Measurements from ENCODE around the gene FGFR4.
A peak's percentile ranks its signal among the peaks of the same experiment; 100 is the strongest.

The FGFR4 gene

DNA sequence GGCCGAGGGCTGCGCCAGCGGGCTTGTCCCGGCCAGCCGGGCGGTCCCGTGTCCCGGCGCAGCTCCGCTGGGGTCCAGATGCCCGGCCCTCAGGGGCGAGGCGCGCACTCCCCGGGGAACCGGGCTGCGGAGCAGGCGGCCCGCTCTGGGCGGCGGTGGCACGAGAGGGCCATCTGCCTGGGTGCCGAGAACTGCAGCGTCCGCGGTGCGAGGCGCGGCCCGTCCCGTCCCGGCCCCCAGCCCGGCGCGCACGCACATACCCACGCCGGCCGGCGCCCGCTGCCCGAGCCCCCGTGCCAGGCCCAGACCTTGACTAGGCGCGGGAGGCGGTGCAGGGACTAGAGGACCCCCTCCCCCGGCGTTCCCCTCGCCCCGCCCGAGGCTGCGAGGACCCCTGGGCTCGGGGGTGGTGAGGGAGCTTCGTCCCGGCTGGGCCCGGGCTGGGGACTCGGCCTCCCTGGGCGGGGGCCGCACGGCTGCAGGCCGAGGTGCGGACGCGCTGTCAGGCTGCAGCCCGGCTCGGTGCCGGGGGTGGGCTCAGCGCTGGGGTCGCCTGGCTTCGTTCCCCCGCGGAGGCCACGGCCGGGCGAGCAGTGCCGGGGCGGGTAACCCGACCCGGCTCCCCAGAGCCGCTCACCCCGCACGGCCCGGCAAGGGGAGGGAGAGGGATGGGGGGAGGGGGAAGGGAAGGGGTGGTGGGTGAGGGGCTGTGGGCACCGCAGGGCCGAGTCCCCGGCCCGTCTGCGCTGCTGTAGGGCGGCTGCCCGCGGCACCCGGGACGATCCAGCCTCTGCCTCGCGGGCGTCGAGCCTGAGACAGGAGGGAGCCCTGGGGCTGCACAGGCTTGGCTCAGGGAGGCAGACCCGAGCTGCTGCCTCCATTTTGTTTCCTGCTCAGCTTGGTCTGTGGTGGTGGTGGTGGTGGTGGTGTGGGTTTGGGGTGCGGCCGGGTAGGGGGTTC, 45.7 kb downstream of the FGFR4 start:
- DNase-seq (ENCODE audit: low read depth in 2 of 2): peak in 1 of 2 donors; percentile 21

DNA sequence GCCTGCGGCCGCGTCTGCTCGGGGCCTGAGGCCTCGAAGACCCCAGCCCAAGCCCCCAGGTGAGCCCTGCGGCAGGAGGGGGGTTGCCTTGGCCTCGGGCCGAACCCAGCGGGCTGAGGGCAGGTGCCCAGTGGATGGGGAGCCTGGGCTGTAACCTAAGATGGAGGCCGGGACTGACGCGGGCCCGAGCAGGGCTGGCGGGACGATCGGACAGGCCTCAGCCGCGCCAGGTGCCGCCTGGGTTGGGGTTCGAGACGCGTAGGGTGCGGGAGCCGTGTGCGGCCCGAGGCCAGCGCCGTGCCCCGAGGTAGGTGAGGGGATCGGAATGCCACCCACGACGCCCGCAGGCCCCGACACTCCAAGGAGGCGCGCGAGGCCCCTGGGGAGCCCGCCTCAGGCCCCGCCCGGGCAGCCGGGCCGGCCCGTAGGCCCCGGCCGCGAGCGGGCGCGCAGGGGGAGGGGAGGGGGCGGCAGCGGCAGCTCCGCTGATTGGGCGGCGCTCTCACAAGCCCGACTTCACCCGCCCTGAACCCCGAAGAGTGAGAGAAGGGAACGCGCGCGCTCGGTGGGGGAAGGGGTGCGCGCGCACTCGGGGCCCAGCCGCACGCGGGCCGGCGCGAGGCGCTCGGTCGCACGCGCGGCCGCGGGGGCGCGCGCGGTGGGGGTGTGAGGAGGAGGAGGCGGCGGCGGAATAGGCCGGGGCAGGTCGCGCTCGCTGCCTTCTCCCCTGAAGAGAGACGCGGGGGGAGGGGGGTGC, 46.6 kb downstream of the FGFR4 start, which contains the start of gene NSD1:
TSS of gene NSD1 (plus strand) at position 678 of the 757 bp plus-strand sequence. CDS start 1,331 bp downstream, outside the sequence.
- peak; percentile 75 to 89 for DNase-seq (ENCODE audit: low read depth in 2 of 2)

DNA sequence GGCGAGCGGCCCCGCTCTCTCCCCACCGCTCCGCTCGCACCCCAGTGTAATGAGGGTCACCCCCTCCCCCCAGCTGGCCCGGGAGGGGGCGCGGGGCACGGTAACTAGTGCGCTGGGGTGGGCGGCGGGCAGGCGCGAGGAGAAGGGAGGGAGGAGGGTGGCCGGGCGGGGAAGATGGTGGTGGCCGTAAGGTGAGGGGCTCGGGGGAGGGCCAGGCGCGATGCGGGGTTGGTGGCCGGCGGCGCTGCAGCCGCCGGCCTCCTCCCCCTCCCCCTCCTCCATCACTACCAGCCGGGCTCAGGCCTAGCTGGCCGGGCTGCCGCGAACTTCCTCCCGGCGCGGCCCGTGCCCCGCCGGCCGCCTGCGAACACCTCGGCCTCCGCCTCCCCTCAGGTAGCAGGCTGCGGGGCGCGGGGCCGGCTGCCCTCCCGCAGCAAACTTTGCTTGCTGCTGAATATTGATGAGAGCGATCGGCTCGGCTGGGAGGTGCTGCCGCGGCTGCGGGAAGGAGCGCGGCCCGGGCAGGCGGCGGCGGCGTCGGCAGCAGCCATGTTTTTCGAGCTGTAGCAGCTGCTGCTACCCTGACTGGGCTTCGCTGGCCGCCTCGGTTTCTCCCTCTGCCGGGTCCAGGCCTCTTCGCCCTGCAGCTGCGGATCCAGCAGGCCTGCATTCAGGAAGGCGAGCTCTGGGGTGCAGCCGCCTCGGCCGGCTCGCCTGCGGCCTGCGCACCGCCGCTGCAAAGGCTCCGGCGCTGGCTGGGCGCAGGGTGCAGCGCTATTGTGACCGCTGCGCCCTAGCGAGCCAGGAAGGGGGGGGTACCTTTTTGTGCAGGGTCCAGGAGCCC, 47.4 kb downstream of the FGFR4 start:
- DNase-seq (ENCODE audit: low read depth in 2 of 2): peak in 1 of 2 donors; percentile 32

DNA sequence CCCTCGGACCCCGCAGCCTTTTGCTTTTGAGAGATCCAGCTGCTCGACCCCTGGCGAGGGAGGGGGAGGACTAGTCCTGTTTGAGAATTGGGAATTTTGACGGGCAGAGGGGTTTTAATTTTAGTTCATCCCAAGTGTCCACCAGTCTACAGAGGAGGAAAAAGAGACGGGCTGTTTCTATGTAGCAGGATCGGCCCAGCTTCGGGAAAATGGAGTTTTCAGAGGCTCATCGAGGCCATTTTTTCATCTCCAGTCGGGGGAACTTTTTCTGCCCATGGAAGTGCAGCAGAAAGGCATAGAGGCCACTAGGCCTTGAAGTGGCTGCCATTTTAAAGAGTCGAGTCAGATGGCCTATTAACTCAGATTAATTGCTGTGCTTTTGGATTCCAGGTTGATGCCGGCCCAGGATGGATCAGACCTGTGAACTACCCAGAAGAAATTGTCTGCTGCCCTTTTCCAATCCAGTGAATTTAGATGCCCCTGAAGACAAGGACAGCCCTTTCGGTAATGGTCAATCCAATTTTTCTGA, 48.0 kb downstream of the FGFR4 start:
- DNase-seq (ENCODE audit: low read depth in 2 of 2): no peak

DNA sequence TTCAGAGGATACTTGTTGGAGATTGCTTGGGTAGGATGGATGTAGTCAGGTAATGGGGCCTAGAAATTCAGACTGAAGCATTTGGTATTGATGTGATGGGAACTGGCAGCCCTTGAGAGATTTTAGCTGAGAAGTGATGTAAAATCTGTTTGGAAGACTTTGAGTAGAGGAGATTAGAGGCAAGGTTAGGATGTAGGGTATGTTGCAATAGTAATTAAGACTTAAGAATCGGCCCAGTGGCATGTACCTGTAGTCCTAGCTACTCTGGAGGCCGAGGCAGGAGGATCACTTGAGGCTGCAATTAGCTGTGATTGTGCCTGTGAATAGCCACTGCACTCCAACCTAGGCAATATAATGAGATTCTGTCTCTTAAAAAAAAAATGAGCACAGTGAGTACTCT, 53.6 kb downstream of the FGFR4 start:
- no peak for DNase-seq (ENCODE audit: low read depth in 2 of 2)

DNA sequence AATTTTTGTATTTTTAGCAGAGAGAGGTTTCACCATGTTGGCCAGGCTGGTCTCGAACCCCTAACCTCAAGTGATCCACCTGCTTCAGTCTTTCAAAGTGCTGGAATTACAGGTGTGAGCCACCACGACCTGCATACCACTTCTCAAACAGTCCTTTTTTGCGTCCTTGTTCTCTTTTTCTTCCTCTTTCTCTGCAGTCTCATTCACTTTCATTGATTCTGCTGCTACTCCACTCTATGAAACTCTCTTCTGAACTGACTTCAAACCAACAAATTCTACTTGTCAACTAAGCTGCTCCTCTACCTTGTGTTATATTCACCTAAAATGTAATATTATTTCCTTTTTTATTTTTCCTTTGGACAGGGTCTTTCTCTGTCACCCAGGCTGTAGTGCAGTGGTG, 54.8 kb downstream of the FGFR4 start:
- no peak for DNase-seq (ENCODE audit: low read depth in 2 of 2)

DNA sequence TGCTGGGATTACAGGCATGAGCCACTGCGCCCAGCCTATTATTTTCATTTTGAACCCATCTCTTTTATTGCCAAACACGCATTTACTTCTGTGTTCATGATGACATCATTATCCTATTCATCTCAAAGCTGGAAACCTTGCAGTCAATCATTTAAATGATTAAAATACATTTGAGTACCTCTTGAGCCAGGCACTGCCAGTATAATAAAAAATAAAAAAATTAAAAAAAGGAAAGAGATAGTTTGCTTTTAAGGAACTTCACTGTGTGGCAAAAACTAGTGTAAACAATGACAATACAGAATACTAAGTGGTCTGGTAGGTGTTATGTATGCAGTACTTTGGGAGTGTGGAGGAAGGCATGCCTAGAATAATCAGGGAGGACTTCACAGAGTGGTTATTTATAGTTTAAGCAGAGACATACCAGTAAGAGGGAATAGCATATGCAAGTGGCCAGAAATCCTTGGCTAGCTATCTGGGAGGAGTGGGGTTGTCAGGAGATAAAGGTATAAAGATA, 55.4 kb downstream of the FGFR4 start:
- no peak for DNase-seq (ENCODE audit: low read depth in 2 of 2)

DNA sequence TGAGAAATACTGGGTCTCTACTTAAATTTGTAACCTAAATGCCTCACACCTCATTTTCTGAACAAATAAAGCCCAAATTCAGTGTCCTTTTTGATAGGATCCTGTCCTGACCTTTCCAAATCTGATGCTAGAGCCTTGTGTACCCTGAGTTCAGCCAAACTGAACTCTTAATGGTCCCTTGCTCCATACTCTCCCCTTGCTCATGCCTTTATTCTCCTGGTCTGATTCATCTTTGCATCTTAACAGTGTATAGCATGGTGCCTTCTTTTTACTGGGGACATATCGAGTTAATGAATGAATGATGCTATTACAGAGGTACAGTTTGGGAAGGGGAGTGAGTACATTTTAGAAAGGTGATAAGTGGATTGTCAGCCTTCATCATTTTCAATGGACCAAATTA, 56.1 kb downstream of the FGFR4 start:
- DNase-seq (ENCODE audit: low read depth in 2 of 2): no peak

DNA sequence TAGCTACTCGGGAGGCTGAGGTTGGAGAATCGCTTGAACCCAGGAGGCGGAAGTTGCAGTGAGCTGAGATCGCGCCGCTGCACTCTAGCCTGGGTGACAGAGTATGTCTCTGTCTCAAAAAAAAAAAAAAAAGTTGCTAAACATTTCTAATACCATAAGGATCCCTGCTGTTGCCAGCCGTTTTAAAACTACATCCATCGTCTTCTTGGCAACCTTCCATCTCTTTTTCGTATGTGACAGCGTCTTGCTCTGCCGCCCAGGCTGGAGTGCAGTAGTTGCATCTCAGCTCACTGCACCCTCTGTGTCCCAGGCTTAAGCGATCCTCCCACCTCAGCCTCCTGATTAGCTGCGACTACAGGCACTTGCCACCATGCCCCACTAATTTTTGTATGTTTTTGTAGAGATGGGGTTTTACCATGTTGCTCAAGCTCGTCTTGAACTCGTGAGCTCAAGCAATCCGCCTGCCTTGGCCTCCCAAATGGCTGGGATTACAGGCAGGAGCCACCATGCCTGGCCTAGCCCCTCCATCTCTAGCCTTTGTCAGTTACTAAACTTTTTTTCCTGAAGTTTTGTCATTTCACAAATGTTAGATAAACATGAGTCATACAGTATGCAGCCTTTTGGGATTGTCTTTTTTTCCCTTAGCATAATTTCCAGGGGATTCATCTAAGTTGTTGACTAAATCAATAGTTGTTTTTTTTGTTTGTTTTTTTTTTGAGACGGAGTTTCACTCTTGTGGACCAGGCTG, 60.4 kb downstream of the FGFR4 start:
- no peak for DNase-seq (ENCODE audit: low read depth in 2 of 2)
